ENCODE results near the gene NECTIN3.

GRCh38 chr3:111047042-111047441, 24.6 kb upstream of the NECTIN3 start:
- TF ChIP-seq CTCF (conservative IDR thresholded peaks at IDR 0.05; ENCODE audit: low read depth, low read length), result no peak
- TF ChIP-seq POLR2A (IDR thresholded peaks at IDR 0.05; ENCODE audit: low read depth, low read length), result no peak
- no peak for TF ChIP-seq BHLHE40 (IDR thresholded peaks at IDR 0.05; ENCODE audit: low read depth, low read length)
- TF ChIP-seq CHD1 (IDR thresholded peaks at IDR 0.05; ENCODE audit: low read depth, low read length), result no peak
- no peak for TF ChIP-seq FOS (IDR thresholded peaks at IDR 0.05; ENCODE audit: low read depth, low read length)
- TF ChIP-seq RAD21 (IDR thresholded peaks at IDR 0.05; ENCODE audit: low read length), result no peak
- no peak for TF ChIP-seq MXI1 (IDR thresholded peaks at IDR 0.05; ENCODE audit: borderline replicate concordance, low read depth, low read length)
- no peak for TF ChIP-seq MAZ (IDR thresholded peaks at IDR 0.05; ENCODE audit: borderline replicate concordance, low read depth, low read length)
- no peak for TF ChIP-seq MAFK (IDR thresholded peaks at IDR 0.05; ENCODE audit: low read depth, low read length)
- TF ChIP-seq NFE2L2 (IDR thresholded peaks at IDR 0.05; ENCODE audit: low read depth, low read length), result no peak
- no peak for TF ChIP-seq RCOR1 (IDR thresholded peaks at IDR 0.05; ENCODE audit: insufficient replicate concordance, low read length)

Data from IMR-90 (cell line).